ENCODE measurements around the gene ID2. TPM values are rescaled to one million over a fixed set of nuclear protein-coding genes. Genes with fewer than 3 reads are reported as not detected.

The ID2 gene
- total RNA-seq, 1 experiment from 2014 or later: 48.6 TPM

DNA sequence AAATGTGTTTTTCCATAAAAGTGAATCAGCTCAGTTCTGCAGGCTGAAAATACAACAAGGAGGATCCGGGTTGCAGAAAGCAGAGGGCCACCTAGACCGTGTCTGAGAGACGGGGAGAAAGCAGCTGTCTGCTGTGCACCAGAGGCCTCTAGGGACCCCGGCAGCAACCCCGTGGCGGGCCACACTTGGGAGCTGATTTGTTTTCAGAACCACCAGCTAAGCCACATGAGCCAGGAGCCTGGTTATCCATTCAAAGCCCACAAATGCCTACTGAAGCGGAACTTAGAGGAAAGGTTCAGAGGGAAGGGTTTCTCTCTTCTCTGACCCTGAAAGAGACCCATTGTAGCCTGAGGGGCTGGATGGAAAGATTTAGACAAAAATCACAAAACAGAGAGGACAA lies 28.4 kb upstream of the ID2 start:
- no peak overlapping the region for H2BK5ac ChIP-seq (ENCODE audit: insufficient read length, low read length)
- H2AK5ac ChIP-seq (ENCODE audit: insufficient read length, low read length): no peak overlapping the region
- H3K27me3 ChIP-seq (ENCODE audit: insufficient read depth, low read length): no peaks in the 10 kb centered on the region
- Mint-ChIP-seq H3K36me3 (ENCODE audit: insufficient read depth in 1 of 3, low read depth in 3 of 3) (no peaks in the 10 kb centered on the region; a peak in 2 of 7 replicates), H3K4me3 (no peak overlapping the region), H3K4me1 (peaks cover 9% of the 10 kb centered on the region in 2 experiments; a peak in 3 of 4 replicates), H3K9me3 (peaks cover 0 to 2% of the 10 kb centered on the region in 2 experiments; a peak in 1 of 5 replicates), H3K27me3 (ENCODE audit: low read depth) (peaks cover 4% of the 10 kb centered on the region), H3K27ac (no peak overlapping the region)
- no CpG with 5 or more reads among the region's 7 CpGs for WGBS (ENCODE audit: extremely low coverage, insufficient read length, low lambda C conversion rate)
- H3K14ac ChIP-seq (ENCODE audit: insufficient read depth, low read length): no peak overlapping the region
- no peak overlapping the region for H2AFZ ChIP-seq (ENCODE audit: low read length)
- no peak overlapping the region for H3K27ac ChIP-seq (ENCODE audit: insufficient read length, low read depth, low read length)
- no peak overlapping the region for H3K4ac ChIP-seq (ENCODE audit: low read depth, low read length)
- TF ChIP-seq, protein P1, sequence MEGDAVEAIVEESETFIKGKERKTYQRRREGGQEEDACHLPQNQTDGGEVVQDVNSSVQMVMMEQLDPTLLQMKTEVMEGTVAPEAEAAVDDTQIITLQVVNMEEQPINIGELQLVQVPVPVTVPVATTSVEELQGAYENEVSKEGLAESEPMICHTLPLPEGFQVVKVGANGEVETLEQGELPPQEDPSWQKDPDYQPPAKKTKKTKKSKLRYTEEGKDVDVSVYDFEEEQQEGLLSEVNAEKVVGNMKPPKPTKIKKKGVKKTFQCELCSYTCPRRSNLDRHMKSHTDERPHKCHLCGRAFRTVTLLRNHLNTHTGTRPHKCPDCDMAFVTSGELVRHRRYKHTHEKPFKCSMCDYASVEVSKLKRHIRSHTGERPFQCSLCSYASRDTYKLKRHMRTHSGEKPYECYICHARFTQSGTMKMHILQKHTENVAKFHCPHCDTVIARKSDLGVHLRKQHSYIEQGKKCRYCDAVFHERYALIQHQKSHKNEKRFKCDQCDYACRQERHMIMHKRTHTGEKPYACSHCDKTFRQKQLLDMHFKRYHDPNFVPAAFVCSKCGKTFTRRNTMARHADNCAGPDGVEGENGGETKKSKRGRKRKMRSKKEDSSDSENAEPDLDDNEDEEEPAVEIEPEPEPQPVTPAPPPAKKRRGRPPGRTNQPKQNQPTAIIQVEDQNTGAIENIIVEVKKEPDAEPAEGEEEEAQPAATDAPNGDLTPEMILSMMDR (conservative IDR thresholded peaks at IDR 0.05): no peak
- H3K23ac ChIP-seq (ENCODE audit: insufficient read length, low read depth, low read length): no peak overlapping the region
- no peak overlapping the region for H4K5ac ChIP-seq (ENCODE audit: insufficient read length, low read depth, low read length)
- H2BK15ac ChIP-seq (ENCODE audit: low read depth, low read length): no peak overlapping the region
- H2BK20ac ChIP-seq (ENCODE audit: low read depth, low read length, poor library complexity, severe bottlenecking): no peak overlapping the region
- no peak overlapping the region for H3K4me2 ChIP-seq (ENCODE audit: insufficient read depth, insufficient read length, low read length)
- H3K9me3 ChIP-seq (ENCODE audit: control insufficient read depth, low read depth, low read length): no peaks in the 10 kb centered on the region
- no peaks in the 10 kb centered on the region for H3K23me2 ChIP-seq (ENCODE audit: insufficient read length, low read depth, low read length, poor library complexity, severe bottlenecking)
- H3T11ph ChIP-seq (ENCODE audit: low read length): no peak overlapping the region
- H4K20me1 ChIP-seq (ENCODE audit: control insufficient read depth, insufficient read depth, insufficient read length): no peaks in the 10 kb centered on the region
- no peaks in the 10 kb centered on the region for H3K79me1 ChIP-seq (ENCODE audit: insufficient read depth, low read depth, low read length, poor library complexity, severe bottlenecking)
- no peak overlapping the region for H3K18ac ChIP-seq (ENCODE audit: insufficient read length, low read depth, low read length)
- H2BK120ac ChIP-seq (ENCODE audit: low read depth, low read length, poor library complexity, severe bottlenecking): no peak overlapping the region
- no peak overlapping the region for H3K9ac ChIP-seq (ENCODE audit: extremely low read depth, insufficient read length, low read length)
- no peak overlapping the region for H2BK12ac ChIP-seq (ENCODE audit: insufficient read length, low read depth, low read length)
- no peak for DNase-seq
- no peak overlapping the region for H4K8ac ChIP-seq (replicated peaks; ENCODE audit: insufficient read length, low read depth, low read length)
- no peak overlapping the region for H3K56ac ChIP-seq (ENCODE audit: insufficient read length, low read depth, low read length)
- no peak overlapping the region for H4K91ac ChIP-seq (ENCODE audit: insufficient read length, low read depth, low read length)
- no peaks in the 10 kb centered on the region for H3K79me2 ChIP-seq (ENCODE audit: insufficient read depth, low read length)
- no peaks in the 10 kb centered on the region for H3K4me1 ChIP-seq (ENCODE audit: insufficient read depth, low read length)
